Measurements from ENCODE around the gene ZNF484.

GRCh38 chr9:92795598-92796336, 82.1 kb downstream of the ZNF484 start:
- TF ChIP-seq CTCF (IDR thresholded peaks at IDR 0.05; ENCODE audit: poor library complexity, severe bottlenecking): no peak
- TF ChIP-seq EZH2 (IDR thresholded peaks at IDR 0.05; ENCODE audit: borderline replicate concordance, insufficient read depth, low read length, poor library complexity, severe bottlenecking): no peak
- TF ChIP-seq POLR2AphosphoS5 (IDR thresholded peaks at IDR 0.05): no peak
- no peak for TF ChIP-seq REST (IDR thresholded peaks at IDR 0.05; ENCODE audit: borderline replicate concordance)
- TF ChIP-seq EP300 (conservative IDR thresholded peaks at IDR 0.05; ENCODE audit: poor library complexity, severe bottlenecking): no peak
- TF ChIP-seq SMC3 (conservative IDR thresholded peaks at IDR 0.05; ENCODE audit: poor library complexity): no peak
- TF ChIP-seq TAF1 (IDR thresholded peaks at IDR 0.05; ENCODE audit: low read depth): no peak
